Small intestine (tissue), 7 donors: ENCODE data around the gene DACH1. TPM values are rescaled to one million over a fixed set of nuclear protein-coding genes. Genes with fewer than 3 reads are reported as not detected.
A peak's percentile ranks its signal among the peaks of the same experiment; 100 is the strongest.

ENCODE experiments used
- DNase-seq, 2 donors: peaks; one replicate each; pipeline versions ENCODE4 v3.0.0 to v3.0.0-alpha.2; 2013
- FAIRE-seq: peaks from 2 replicates; lab custom pipeline; 2012; peaks lifted over from hg19 to GRCh38; lab: Jason Lieb, UNC
- H3K27ac ChIP-seq, 3 donors: one replicate each; pipeline ENCODE4 v1.5.1; 2013; ENCODE audit warnings: low read length in 2 of 3, mild to moderate bottlenecking in 2 of 3, control low read depth in 1 of 3, inconsistent platforms in 1 of 3, low read depth in 1 of 3, moderate library complexity in 1 of 3
- H3K27me3 ChIP-seq, 3 donors: one replicate each; pipeline ENCODE4 v1.6.1; 2013; ENCODE audit warnings: low read length in 3 of 3, inconsistent platforms in 1 of 3; ENCODE audit not compliant: control insufficient read depth in 3 of 3, insufficient read depth in 3 of 3
- H3K36me3 ChIP-seq, 3 donors: one replicate each; pipeline ENCODE4 v1.6.1; 2013; ENCODE audit warnings: low read length in 3 of 3, inconsistent platforms in 1 of 3, low read depth in 1 of 3, mild to moderate bottlenecking in 1 of 3, moderate library complexity in 1 of 3; ENCODE audit not compliant: control insufficient read depth in 3 of 3, insufficient read depth in 2 of 3
- H3K4me1 ChIP-seq, 3 donors: one replicate each; pipeline ENCODE4 v1.6.1; 2013; ENCODE audit warnings: low read length in 2 of 3, inconsistent platforms in 1 of 3, low read depth in 1 of 3, mild to moderate bottlenecking in 1 of 3, moderate library complexity in 1 of 3; ENCODE audit not compliant: control insufficient read depth in 3 of 3, insufficient read depth in 2 of 3
- H3K4me3 ChIP-seq, 3 donors: one replicate each; pipeline ENCODE4 v1.5.1; 2013; ENCODE audit warnings: low read length in 3 of 3, control low read depth in 1 of 3, inconsistent platforms in 1 of 3, low read depth in 1 of 3, mild to moderate bottlenecking in 1 of 3, moderate library complexity in 1 of 3
- H3K9me3 ChIP-seq, 2 donors: one replicate each; pipeline ENCODE4 v1.6.1; 2013; ENCODE audit warnings: low read depth in 1 of 2, low read length in 1 of 2; ENCODE audit not compliant: control insufficient read depth in 2 of 2, insufficient read depth in 1 of 2
- WGBS, 3 donors: extraction: QIAGEN DNeasy Blood & Tissue Kit; methylation state at CpG; one replicate each; pipeline ENCODE4 v1.1.7; 2013; 5-methylcytosine and 5-hydroxymethylcytosine counted together
- polyA plus RNA-seq, 4 donors: library from polyadenylated mRNA; stranded (reverse) in 3 of 4; unstranded in 1 of 4; fragments of 200-250 nt in 3 of 4; fragments of 120-200 nt in 1 of 4; gene quantifications; one replicate each; pipeline versions ENCODE4 v1.2.1 to v1.2.3, GENCODE V29; 2013
- donor health status: healthy with polysubstance abuse.
- donor health status: control.
- donor health status: control.
- donor health status: Bipolar disorder and iron deficiency.
- donor health status: healthy.

DACH1 gene
- polyA plus RNA-seq, 4 donors = 1.8 to 30.2 (median 4.3) TPM

DNA sequence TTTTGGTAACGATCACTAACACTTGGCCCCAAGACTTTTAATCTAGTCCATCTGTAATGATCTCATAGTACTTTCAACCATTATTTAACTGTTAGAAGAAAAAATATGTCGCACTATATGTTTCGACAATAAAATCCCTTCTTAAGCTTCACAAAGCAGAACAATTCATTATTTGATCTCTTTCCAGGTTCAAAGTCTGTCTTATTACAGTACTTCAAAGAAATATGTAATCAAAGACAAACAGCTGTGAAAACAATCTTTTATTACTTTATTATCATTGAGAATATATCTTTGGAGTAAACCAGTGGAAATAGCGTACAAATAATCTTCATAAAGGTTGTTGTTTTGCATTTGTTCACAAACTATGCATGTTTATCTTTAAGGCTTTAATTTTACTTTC, 93.5 kb downstream of the DACH1 start:
- Histone ChIP-seq H3K4me1 (peaks cover 0 to 5% (median 2%) of the 10 kb centered on the region in 3 donors), H3K27me3 (no peaks in the 10 kb centered on the region), H3K9me3 (no peaks in the 10 kb centered on the region), H3K36me3 (no peaks in the 10 kb centered on the region), H3K27ac (no peak overlapping the region), H3K4me3 (no peak overlapping the region)
- WGBS, 3 donors = 15 to 46% (median 27%) methylated on average over 4 of the region's 4 CpGs
- FAIRE-seq = peak; percentile 96
- DNase-seq = peak; percentile 57 to 70

DNA sequence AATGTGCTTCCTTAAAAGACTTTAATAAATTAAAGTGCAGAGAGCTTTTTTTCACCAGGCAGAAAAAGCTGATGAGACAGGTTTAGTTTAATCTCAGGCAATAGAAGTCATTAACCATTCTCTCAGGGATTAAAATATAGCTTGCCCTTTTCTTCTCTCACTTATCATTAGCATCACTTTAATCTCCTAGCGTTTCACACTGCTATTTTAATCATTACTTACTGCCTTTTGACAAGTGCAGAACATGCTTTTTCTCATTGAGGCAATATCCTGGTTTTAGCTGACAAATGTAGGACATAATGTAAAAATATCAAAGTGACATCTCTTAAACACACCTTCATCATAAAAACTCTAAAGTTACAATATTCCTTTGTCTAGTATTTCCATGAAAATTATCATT, 94.6 kb downstream of the DACH1 start:
- Histone ChIP-seq H3K9me3 (no peaks in the 10 kb centered on the region), H3K27ac (no peak overlapping the region), H3K4me1 (peaks cover 0 to 5% (median 2%) of the 10 kb centered on the region in 3 donors), H3K4me3 (no peak overlapping the region), H3K27me3 (no peaks in the 10 kb centered on the region), H3K36me3 (no peaks in the 10 kb centered on the region)
- DNase-seq (no peak), FAIRE-seq (no peak)
- 6 to 28% (median 19%) methylated on average over 1 of the region's 1 CpG for WGBS, 3 donors

DNA sequence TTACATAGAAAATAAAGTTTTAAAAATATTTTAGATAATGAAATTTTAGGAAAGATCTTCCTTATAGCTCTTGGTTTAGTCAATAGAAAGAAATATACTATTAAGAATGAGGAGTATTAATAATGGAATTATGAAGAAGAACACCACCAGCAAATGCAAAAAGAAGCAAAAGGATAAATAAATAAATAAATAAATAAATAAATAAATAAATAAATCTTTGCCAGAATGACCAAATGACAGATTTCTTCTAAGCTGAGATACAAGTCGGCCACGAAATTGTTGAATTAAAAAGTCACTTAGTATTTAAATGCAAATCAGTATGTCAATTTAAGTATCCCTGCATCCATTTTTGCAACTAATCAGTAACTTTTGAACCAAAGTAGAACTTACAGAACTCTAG, 95.9 kb downstream of the DACH1 start:
- Histone ChIP-seq H3K27ac (no peak overlapping the region), H3K36me3 (no peaks in the 10 kb centered on the region), H3K4me3 (no peak overlapping the region), H3K27me3 (no peaks in the 10 kb centered on the region), H3K9me3 (no peaks in the 10 kb centered on the region), H3K4me1 (peaks cover 0 to 5% (median 2%) of the 10 kb centered on the region in 3 donors)
- DNase-seq (no peak), FAIRE-seq (peak; percentile 26)
- 85 to 97% (median 90%) methylated on average over 2 of the region's 2 CpGs for WGBS, 3 donors

DNA sequence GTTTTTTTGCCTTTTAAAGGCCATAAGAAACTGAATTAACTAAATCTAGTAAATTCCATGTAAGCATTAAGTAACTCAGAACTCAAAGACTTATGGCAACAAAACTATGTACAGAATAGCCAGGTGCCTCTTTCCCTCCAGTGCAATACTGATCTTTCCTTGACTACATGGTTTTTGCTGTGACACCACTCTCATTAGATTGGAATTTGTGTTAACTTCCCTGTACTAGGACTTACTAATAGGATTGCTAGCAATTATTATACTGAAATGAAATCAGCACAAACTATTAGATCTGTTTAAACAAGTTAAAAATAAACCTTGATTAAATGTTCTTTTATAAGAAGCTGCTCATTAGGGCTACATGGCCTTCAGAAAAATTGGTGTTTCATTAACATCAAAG, 96.3 kb downstream of the DACH1 start:
- Histone ChIP-seq H3K27ac (peak overlapping the region in 1 of 3 donors; percentile 27), H3K4me3 (no peak overlapping the region), H3K27me3 (no peaks in the 10 kb centered on the region), H3K4me1 (peaks cover 0 to 5% (median 2%) of the 10 kb centered on the region in 3 donors), H3K9me3 (no peaks in the 10 kb centered on the region), H3K36me3 (no peaks in the 10 kb centered on the region)
- DNase-seq (no peak), FAIRE-seq (no peak)

DNA sequence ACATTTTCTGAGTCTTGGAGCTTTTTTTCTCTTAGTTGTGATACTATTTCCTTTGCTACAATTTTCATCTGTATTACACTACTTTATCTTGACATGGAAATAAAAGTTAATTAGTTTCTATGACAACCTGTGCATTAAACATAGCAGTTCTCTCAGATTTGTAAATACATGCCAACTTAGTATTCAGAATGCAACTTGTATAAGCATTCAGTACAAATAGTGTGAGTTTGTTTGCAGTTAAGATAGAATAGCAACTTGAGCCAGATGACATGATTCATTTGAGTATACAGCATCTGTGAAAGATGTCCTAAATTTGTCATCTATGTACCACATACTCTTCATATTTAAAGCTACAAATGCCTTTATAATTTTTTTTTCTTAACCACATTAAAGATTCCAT, 98.1 kb downstream of the DACH1 start:
- no peaks in the 10 kb centered on the region for H3K27me3 ChIP-seq
- no peaks in the 10 kb centered on the region for H3K36me3 ChIP-seq
- H3K4me3 ChIP-seq = no peak overlapping the region
- FAIRE-seq = no peak
- no peaks in the 10 kb centered on the region for H3K9me3 ChIP-seq
- H3K27ac ChIP-seq = no peak overlapping the region
- DNase-seq = no peak
- H3K4me1 ChIP-seq = peaks cover 0 to 5% (median 0%) of the 10 kb centered on the region in 3 donors

DNA sequence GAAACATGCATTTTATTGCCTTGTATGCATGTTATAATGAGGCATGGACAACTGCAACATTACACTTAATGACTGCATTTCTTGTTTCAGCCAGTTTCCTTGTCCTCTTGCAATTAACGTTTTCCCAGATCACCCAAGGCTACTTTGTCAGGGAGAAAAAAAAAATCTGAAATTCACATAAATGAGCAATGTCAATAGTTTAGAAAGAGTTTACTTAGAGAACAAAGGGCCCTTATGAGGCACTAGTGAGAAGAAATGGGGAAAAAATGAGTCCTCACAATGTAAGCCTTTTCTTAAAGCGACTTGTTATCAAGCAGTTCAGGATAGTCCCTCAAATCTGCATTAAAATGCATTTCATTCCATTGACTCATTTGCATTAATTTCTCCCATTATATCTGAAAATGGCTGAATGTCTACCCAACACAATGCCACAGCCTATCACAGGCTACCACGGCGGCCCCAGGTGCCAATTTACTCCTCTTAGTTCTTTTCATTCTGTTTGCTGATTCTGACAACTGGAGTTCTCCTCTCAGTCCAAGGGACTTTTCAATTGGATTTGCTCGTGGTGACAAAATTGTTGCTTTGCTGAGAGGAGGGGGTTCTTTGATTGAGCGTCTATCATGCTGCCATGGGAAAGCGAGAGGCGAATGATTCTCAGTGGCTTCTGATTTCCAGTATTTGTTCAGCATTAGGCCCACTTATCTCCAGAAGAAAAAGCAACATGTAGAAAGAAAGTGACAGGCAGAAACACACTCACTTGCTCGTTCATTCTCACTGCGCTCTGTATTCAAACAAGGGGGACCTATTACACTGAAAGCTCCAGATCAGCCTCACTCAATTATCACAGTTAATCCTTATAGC, 107.1 kb downstream of the DACH1 start:
- H3K36me3 ChIP-seq = no peaks in the 10 kb centered on the region
- 64 to 81% (median 67%) methylated on average over 10 of the region's 10 CpGs for WGBS, 3 donors
- no peak overlapping the region for H3K4me3 ChIP-seq
- H3K4me1 ChIP-seq = peaks cover 0 to 9% (median 3%) of the 10 kb centered on the region in 3 donors
- H3K9me3 ChIP-seq = no peaks in the 10 kb centered on the region
- no peak for FAIRE-seq
- H3K27me3 ChIP-seq = no peaks in the 10 kb centered on the region
- DNase-seq = peak in 1 of 2 donors; percentile 46
- H3K27ac ChIP-seq = peak overlapping the region in 2 of 3 donors; percentile 11 to 62

DNA sequence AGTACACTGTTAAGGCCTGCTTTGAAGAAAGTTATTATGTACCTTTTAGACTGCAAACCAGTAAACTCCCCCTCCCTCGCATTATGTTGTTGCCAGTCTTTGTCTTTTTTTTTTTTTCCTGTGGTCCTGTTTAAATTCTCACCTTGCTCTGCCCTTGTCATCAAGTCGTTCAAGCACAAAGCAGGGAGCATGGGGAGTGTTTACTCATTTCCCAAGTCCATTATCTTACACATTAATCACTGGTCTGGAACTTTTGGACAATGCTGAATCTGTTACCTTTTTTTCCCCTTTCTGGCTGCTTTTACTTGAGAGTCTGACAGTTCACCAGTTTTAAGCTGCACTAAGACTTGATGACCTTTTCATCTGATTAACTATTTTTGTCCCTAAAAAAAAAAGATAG, 108.2 kb downstream of the DACH1 start:
- no peak overlapping the region for H3K4me3 ChIP-seq
- H3K36me3 ChIP-seq = no peaks in the 10 kb centered on the region
- WGBS, 3 donors = 39 to 44% (median 44%) methylated on average over 2 of the region's 2 CpGs
- no peaks in the 10 kb centered on the region for H3K9me3 ChIP-seq
- no peak for FAIRE-seq
- peaks cover 0 to 9% (median 6%) of the 10 kb centered on the region in 3 donors for H3K4me1 ChIP-seq
- no peak for DNase-seq
- H3K27me3 ChIP-seq = no peaks in the 10 kb centered on the region
- peak overlapping the region in 2 of 3 donors; percentile 1 to 62 for H3K27ac ChIP-seq

DNA sequence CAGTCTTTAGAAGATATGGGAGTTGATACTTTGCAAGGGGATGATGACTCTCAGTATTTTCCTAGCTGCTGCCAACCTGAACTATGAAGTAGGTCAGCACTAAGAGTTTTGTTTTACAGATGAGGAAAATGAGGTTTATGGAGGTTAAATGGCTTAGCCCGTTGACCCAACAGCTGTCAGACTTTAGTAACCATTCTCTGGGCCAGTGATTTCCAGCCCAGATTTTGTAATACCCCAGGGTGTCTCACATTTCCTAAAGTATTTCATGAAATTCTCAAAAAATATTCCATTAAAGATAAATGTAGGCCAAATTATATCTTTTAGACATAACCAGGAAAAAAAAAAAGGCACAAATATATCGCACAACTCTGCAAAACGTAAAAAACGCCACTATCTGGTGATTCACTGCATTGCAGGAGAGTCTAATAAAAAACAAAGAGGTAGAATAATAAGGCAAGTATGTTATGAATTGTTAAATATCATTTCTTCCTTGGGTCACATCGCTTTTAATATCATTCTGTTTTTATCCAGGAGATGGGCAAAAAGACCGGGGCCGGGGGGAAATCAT, 112.5 kb downstream of the DACH1 start:
- Histone ChIP-seq H3K9me3 (no peaks in the 10 kb centered on the region), H3K27me3 (no peaks in the 10 kb centered on the region), H3K4me1 (peaks cover 0 to 12% (median 7%) of the 10 kb centered on the region in 3 donors), H3K27ac (no peak overlapping the region), H3K36me3 (no peaks in the 10 kb centered on the region), H3K4me3 (no peak overlapping the region)
- WGBS, 3 donors = 84 to 88% (median 86%) methylated on average over 7 of the region's 7 CpGs
- FAIRE-seq (no peak), DNase-seq (no peak)
